BE2C (cell line): ENCODE measurements around the gene ERO1B.

Experiments
- DNase-seq: peaks from one replicate; pipeline ENCODE4 v3.0.0-alpha.2; 2020
- H3K27me3 ChIP-seq: fragments of 250-450 bp; sonication (Bioruptor Pico); 2 replicates; pipeline ENCODE4 v1.5.1; 2020; ENCODE audit warnings: mild to moderate bottlenecking
- H3K36me3 ChIP-seq: fragments of 250-450 bp; sonication (Bioruptor Pico); 2 replicates; pipeline ENCODE4 v1.5.1; 2020; ENCODE audit warnings: mild to moderate bottlenecking
- H3K4me1 ChIP-seq: fragments of 250-450 bp; sonication (Bioruptor Pico); 2 replicates; pipeline ENCODE4 v1.5.1; 2020
- H3K4me3 ChIP-seq: 2 replicates; pipeline ENCODE4 v1.5.1; 2011; ENCODE audit warnings: low read depth, low read length
- H3K9me3 ChIP-seq: fragments of 250-450 bp; sonication (Bioruptor Pico); 2 replicates; pipeline ENCODE4 v1.5.1; 2020
- CTCF ChIP-seq: IDR thresholded peaks from 2 replicates; pipeline ENCODE4 v1.5.1; 2012; ENCODE audit warnings: mild to moderate bottlenecking, low read depth, low read length

ERO1B gene

GRCh38 chr1:236281198-236281653 lies 532 bp downstream of the ERO1B start:
- peaks cover 40% of the 10 kb centered on the region for H3K27me3 ChIP-seq
- no peaks in the 10 kb centered on the region for H3K9me3 ChIP-seq
- H3K4me1 ChIP-seq: no peaks in the 10 kb centered on the region
- peak; percentile 23 for DNase-seq
- peak overlapping the region; percentile 75 for H3K4me3 ChIP-seq
- TF ChIP-seq CTCF: no peak
- no peaks in the 10 kb centered on the region for H3K36me3 ChIP-seq

GRCh38 chr1:236280438-236281197 lies 1.1 kb downstream of the ERO1B start:
- no peaks in the 10 kb centered on the region for H3K4me1 ChIP-seq
- H3K36me3 ChIP-seq: no peaks in the 10 kb centered on the region
- H3K4me3 ChIP-seq: peak overlapping the region; percentile 75
- DNase-seq: no peak
- no peak for TF ChIP-seq CTCF
- peaks cover 46% of the 10 kb centered on the region for H3K27me3 ChIP-seq
- H3K9me3 ChIP-seq: no peaks in the 10 kb centered on the region

GRCh38 chr1:236275586-236275985 lies 6.2 kb downstream of the ERO1B start:
- Histone ChIP-seq H3K27me3 (peaks cover 19% of the 10 kb centered on the region), H3K4me3 (no peak overlapping the region), H3K4me1 (no peaks in the 10 kb centered on the region), H3K9me3 (no peaks in the 10 kb centered on the region), H3K36me3 (no peaks in the 10 kb centered on the region)
- TF ChIP-seq CTCF: no peak
- DNase-seq: no peak

- H3K4me3 ChIP-seq: no peak overlapping the region
- H3K9me3 ChIP-seq: no peaks in the 10 kb centered on the region
- peaks cover 14% of the 10 kb centered on the region; the same call in 1 of the 2 replicates for H3K27me3 ChIP-seq
- no peak for DNase-seq
- TF ChIP-seq CTCF: no peak
- no peaks in the 10 kb centered on the region for H3K36me3 ChIP-seq
- H3K4me1 ChIP-seq: no peaks in the 10 kb centered on the region
Measured at GRCh38 chr1:236275061-236275460, 6.7 kb downstream of the ERO1B start.

- H3K4me3 ChIP-seq: no peak overlapping the region
- peaks cover 13% of the 10 kb centered on the region; the same call in 1 of the 2 replicates for H3K27me3 ChIP-seq
- H3K36me3 ChIP-seq: no peaks in the 10 kb centered on the region
- no peak for DNase-seq
- no peak for TF ChIP-seq CTCF
- no peaks in the 10 kb centered on the region for H3K9me3 ChIP-seq
- H3K4me1 ChIP-seq: no peaks in the 10 kb centered on the region
Measured at GRCh38 chr1:236273358-236273757, 8.4 kb downstream of the ERO1B start.

GRCh38 chr1:236269439-236269838 lies 12.3 kb downstream of the ERO1B start:
- peaks cover 5% of the 10 kb centered on the region; the same call in 1 of the 2 replicates for H3K27me3 ChIP-seq
- H3K4me1 ChIP-seq: no peaks in the 10 kb centered on the region
- no peak for TF ChIP-seq CTCF
- no peaks in the 10 kb centered on the region for H3K36me3 ChIP-seq
- H3K4me3 ChIP-seq: no peak overlapping the region
- H3K9me3 ChIP-seq: no peaks in the 10 kb centered on the region
- DNase-seq: no peak
